Cortex of kidney (tissue), 1 donor: ENCODE measurements around the gene RAD51B.
"Not testable (repeated sequence)": the region's sequence is repeated elsewhere in the genome, so short reads cannot be mapped to it uniquely, and the experiment has no call there.

Experiments used
- DNase-seq: peaks from one replicate; lab custom pipeline; 2025; lab: John Stamatoyannopoulos, UW

Gene RAD51B

GRCh38 chr14:67819563-67820421 is at the start of gene RAD51B:
TSS of gene RAD51B (plus strand) at chr14:67819779.
- DNase-seq: no peak

DNA sequence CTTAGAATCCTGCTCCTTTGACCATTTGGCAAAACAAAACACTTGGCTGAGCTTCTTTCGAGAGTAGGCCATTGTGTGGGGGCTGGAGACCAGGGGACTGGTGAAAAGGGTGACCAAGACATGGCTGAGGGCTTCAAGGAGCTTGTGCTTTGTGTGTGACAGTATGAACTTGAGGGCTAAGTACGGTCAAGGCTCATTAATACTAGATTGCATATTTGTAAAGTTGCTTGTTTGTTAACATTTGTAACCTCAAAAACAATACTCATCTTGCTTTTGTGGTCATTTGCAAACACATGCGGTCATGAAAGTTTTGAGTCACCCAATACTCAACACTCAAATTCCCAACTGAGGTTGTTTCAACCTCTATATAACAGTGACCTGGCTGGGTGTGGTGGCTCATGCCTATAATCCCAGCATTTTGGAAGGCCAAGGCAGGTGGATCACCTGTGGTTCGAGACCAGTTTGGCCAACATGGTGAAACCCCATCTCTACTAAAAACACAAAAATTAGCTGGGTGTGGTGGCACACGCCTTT is 45.7 kb upstream of the RAD51B start:
- no peak for DNase-seq

DNA sequence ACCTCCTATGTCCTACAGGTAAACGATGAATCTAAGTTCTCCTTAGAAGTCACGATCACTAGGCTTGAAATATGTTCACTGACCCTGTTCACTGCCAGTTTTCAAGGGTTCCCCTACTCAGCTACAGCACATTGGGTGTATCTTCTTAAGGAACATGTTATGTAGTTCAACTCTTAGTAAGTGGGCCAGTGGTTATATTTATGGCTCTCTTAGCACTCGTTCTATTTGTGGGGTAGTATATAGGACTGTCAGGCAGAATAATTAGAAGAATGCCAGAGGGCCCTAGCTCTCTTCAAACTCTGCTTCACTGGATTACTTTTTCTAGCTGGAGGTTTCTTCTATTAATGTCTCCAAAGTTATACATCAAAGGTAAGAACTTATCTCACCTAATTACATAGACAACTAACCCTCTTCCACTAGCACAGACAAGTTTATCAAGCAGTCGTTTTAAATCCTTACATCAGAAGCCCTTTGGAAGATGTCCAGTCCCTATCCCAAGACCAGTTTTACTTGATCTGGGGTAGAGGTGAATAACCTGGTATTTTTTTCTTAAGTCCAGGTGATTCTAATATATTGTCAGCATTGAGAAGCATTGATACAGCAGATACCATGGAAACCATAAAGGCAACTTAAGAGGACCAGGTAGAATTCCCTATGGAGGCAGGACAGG is 42.8 kb upstream of the RAD51B start:
- DNase-seq: no peak

DNA sequence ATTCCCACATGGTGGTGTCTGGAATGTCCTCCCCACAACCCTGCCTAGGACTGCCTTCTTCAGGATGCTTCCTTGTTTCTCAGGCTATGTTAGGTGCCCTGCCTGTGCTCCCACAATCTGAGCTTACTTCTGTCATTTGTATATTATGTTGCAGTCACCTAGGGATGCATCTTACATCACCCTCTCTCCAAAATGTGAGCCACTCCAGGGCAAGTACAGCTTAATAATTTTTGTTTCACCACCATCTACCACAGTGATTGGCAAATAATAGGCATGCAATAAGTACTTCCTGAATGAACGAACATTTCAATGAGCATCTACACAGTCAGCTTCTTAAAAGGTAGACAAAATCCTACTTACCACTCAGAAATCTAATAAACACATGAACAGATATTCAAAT is 40.8 kb upstream of the RAD51B start:
- DNase-seq: no peak

DNA sequence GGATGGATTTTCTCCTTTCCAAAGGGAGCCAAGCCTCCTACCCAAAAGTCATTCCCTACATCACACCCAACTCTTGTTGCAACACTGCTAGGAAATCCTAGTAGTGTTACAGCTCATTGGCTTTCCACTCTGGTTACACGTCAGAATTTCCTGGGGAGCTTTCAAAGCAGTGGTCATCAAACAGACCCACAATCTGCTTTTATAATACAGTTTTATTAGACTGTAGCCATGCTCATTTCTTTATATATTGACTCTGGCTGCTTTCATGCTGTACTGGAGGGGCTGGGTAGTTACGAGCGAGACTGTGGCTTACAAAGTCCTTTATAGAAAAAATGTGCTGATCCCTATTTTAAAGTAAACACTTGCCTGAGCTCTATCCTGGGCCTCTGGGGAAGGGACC is 37.5 kb upstream of the RAD51B start:
- no peak for DNase-seq

GRCh38 chr14:67784244-67784823 is 35.2 kb upstream of the RAD51B start:
- DNase-seq: no peak

GRCh38 chr14:67785270-67786109 is 34.1 kb upstream of the RAD51B start:
- no peak for DNase-seq

GRCh38 chr14:67787673-67788072 is 31.9 kb upstream of the RAD51B start:
- DNase-seq: no peak

DNA sequence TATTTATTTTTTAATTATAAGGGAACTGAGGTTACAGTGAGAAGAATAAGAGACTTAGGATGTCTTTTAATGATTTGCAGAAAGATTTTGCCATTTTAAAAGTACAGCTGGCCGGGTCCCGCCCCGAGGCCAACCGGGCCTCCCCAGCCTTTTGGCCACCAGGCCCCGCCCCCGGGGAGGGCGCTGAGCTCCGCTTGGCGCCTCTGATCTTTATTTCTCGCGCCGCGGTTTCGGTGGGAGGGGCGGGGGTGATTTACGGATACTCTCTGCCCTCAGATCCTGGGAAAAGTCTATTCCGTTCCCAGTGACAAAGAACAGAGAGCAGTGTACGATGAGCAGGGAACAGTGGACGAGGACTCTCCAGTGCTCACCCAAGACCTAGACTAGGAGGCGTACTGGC is 20.8 kb upstream of the RAD51B start:
- DNase-seq: no peak

GRCh38 chr14:67800743-67801142 is 18.8 kb upstream of the RAD51B start:
- no peak for DNase-seq

DNA sequence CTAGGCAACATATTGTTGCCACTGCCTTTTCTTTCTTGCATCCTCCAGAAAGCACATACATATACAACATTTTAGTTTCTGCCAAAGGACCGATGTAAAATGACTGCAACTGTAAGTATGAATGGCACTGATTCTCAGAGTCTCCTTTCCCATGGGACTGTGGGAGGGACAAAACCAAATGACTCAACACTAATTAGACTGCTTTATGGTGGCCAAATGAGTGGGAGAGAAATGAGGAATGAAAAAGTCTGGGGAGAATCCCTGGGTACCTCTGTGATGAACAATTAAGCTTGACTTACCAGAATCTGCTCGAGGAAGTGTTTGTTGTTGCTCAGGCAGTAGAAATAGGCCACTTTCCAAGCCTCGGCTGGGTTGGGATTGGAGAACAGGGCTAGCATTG is 13.3 kb upstream of the RAD51B start:
- DNase-seq: no peak

GRCh38 chr14:67814821-67815220 is 4.8 kb upstream of the RAD51B start:
- no peak for DNase-seq

- DNase-seq: no peak
These were observed 3.9 kb upstream of the RAD51B start for GRCh38 chr14:67815573-67816225.

- no peak for DNase-seq
These were observed 3.1 kb upstream of the RAD51B start, which contains the start of gene ZFYVE26 for GRCh38 chr14:67816326-67817002. TSS of gene ZFYVE26 (minus strand) at chr14:67816590. CDS start at chr14:67815963, 627 bp downstream.

DNA sequence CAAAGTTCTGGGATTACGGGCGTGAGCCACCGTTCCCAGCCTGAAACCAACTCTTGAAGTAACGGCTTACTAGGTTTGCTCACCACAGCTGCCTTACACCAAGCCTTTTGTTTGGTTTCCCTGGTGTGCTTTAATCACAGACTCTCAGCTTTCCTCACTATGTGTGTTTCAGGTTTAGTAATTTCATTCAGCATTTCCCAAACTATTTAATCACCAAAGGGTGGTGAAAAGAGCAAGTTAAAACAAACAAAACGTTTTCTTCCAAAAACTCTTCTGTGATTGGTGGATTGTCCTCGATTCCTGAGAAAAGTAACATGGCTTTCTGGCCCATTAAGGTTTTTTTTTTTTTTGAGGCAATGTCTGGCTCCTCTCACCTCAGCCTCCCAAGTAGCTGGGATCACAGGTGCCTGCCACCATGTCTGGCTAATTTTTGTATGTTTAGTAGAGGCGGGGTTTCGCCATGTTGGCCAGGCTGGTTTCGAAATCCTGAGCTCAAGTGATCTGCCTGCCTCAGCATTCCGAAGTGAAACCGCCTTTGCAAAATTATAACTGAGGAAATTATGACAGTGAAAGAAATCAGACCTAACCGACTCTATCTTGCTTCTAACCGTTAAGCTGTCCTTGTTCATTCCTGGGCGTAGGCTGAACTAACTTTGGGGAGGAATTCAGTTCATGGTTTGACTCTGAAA is 1.7 kb upstream of the RAD51B start:
- DNase-seq: no peak

- DNase-seq: not testable (repeated sequence)
These were observed 1.1 kb upstream of the RAD51B start for GRCh38 chr14:67818476-67818875.

DNA sequence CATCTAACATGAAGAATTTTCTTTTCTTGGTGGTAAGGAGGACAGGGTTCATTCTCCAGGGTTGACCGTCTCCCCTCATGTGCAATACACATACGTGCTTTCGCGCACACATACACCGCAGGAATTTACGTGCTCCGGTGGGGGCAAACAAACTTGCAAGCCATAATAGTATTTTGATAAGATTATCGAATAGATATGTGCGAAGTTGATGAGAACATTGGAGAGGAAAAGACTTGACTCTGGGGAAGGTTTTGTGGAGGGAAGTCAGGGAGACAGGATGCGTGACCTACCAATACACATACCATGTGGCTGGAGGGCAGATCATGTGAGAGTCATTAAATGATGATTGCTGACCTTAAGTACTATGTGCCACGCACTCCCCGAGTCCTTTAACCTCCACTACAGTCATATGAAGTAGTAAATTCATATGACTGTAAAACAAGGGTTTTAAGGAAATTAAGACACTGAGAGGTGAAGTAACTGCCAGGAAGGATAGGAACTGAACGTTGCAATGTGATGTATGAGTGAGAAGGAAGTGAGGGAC is 921 bp downstream of the RAD51B start:
- no peak for DNase-seq

DNA sequence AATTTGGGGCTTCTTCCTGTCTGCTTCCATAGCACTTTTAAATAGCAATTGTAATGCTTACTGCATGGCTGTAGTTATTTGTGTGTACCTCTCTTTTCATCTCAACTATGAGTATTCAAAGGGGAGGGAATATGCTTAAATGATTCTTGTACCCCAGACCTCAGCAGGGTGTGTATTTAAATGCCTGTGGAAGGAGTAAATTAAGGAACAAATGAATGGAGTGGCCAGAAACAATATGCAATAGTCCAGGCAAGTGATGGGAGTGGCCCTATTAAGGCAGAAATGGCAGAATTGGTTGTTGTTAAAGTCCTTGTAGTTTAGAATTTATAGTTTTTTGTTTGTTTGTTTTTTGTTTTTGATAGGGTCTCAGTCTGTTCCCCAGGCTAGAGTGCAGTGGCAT is 1.5 kb downstream of the RAD51B start:
- no peak for DNase-seq

GRCh38 chr14:67831113-67831512 is 11.5 kb downstream of the RAD51B start:
- DNase-seq: no peak

- no peak for DNase-seq
These were observed 13.8 kb downstream of the RAD51B start for GRCh38 chr14:67833403-67833802.
